Stimulated activated CD4-positive, alpha-beta T cell treated with anti-CD3 and anti-CD28 coated beads, Interleukin-2, amount 100 ng/mL, for 24 hours (primary cell): ENCODE data around the gene CBX1.
A peak's percentile ranks its signal among the peaks of the same experiment; 100 is the strongest.
"Not testable (repeated sequence)": the region's sequence is repeated elsewhere in the genome, so short reads cannot be mapped to it uniquely, and the experiment has no call there.

ENCODE experiments used
- DNase-seq, 2 donors: peaks; one replicate each; pipeline ENCODE4 v3.0.0-alpha.2; 2020

Gene CBX1

GRCh38 chr17:48122665-48123045 lies 21.4 kb upstream of the CBX1 start:
- DNase-seq = no peak

- no peak for DNase-seq
Observed at GRCh38 chr17:48121923-48122664, 20.8 kb upstream of the CBX1 start.

GRCh38 chr17:48113201-48113676 lies 12.0 kb upstream of the CBX1 start:
- DNase-seq = peak; percentile 27 to 37

- no peak for DNase-seq
Observed at GRCh38 chr17:48111937-48112241, 10.6 kb upstream of the CBX1 start.

GRCh38 chr17:48110761-48111160 lies 9.5 kb upstream of the CBX1 start:
- no peak for DNase-seq

GRCh38 chr17:48107137-48108055 lies 6.1 kb upstream of the CBX1 start, which contains the start of gene SNX11:
SNX11 (plus strand) TSS chr17:48107766; CDS start chr17:48112044, 4,278 bp downstream.
- DNase-seq = peak; percentile 94 to 95

- DNase-seq = no peak
Observed at GRCh38 chr17:48106802-48107136, 5.5 kb upstream of the CBX1 start.

GRCh38 chr17:48104440-48104839 lies 3.2 kb upstream of the CBX1 start:
- DNase-seq = no peak

GRCh38 chr17:48102798-48103715 lies 1.8 kb upstream of the CBX1 start:
- peak in 1 of 2 donors; percentile 23 for DNase-seq

- no peak for DNase-seq
Observed at GRCh38 chr17:48102043-48102750, 919 bp upstream of the CBX1 start.

GRCh38 chr17:48100591-48101011 lies 677 bp downstream of the CBX1 start:
- DNase-seq = no peak

GRCh38 chr17:48100160-48100559 lies 1.1 kb downstream of the CBX1 start:
- DNase-seq = no peak

GRCh38 chr17:48095611-48096010 lies 5.7 kb downstream of the CBX1 start:
- DNase-seq = no peak

- no peak for DNase-seq
Observed at GRCh38 chr17:48093341-48094045, 7.8 kb downstream of the CBX1 start.

GRCh38 chr17:48084932-48085331 lies 16.3 kb downstream of the CBX1 start:
- no peak for DNase-seq

GRCh38 chr17:48081858-48082257 lies 19.4 kb downstream of the CBX1 start:
- no peak for DNase-seq

GRCh38 chr17:48077152-48077551 lies 24.1 kb downstream of the CBX1 start:
- not testable (repeated sequence) for DNase-seq

GRCh38 chr17:48074322-48075081 lies 26.8 kb downstream of the CBX1 start:
- DNase-seq = peak; percentile 76 to 83

- DNase-seq = not testable (repeated sequence)
Observed at GRCh38 chr17:48073566-48074094, 27.6 kb downstream of the CBX1 start.

GRCh38 chr17:48072811-48073210 lies 28.5 kb downstream of the CBX1 start:
- DNase-seq = not testable (repeated sequence)
